ENCODE results near the gene OR2L3.
"Not testable (repeated sequence)": the region's sequence is repeated elsewhere in the genome, so short reads cannot be mapped to it uniquely, and the experiment has no call there.

Gene OR2L3

GRCh38 chr1:248065604-248066003 lies 19.0 kb downstream of the OR2L3 start:
- TF ChIP-seq JUND (IDR thresholded peaks at IDR 0.05; ENCODE audit: low read depth): no peak
- in situ Hi-C loops (cut with HindIII; ENCODE audit: low pct_unique_long_range_greater_than_20kb, low sequenced_read_pairs): no loop called here
- DNase-seq (ENCODE audit: low read depth in 1 of 2, low spot score in 1 of 2): no peak

GRCh38 chr1:248083864-248084263 lies 37.2 kb downstream of the OR2L3 start:
- in situ Hi-C loops (cut with HindIII; ENCODE audit: low pct_unique_long_range_greater_than_20kb, low sequenced_read_pairs); DNase-seq (ENCODE audit: low read depth in 1 of 2, low spot score in 1 of 2): not testable (repeated sequence)

GRCh38 chr1:248094884-248095283 lies 48.2 kb downstream of the OR2L3 start, which contains the start of gene OR2L13:
Gene OR2L13, plus strand, starts transcription at chr1:248095184. Its CDS starts 4,192 bp downstream, at chr1:248099376.
- no peak for DNase-seq (ENCODE audit: low read depth in 1 of 2, low spot score in 1 of 2)
- in situ Hi-C loops (cut with HindIII; ENCODE audit: low pct_unique_long_range_greater_than_20kb, low sequenced_read_pairs): no loop called here
- TF ChIP-seq JUND (IDR thresholded peaks at IDR 0.05; ENCODE audit: low read depth): no peak

- in situ Hi-C loops (cut with HindIII; ENCODE audit: low pct_unique_long_range_greater_than_20kb, low sequenced_read_pairs): no loop called here
- no peak for TF ChIP-seq JUND (IDR thresholded peaks at IDR 0.05; ENCODE audit: low read depth)
- no peak for DNase-seq (ENCODE audit: low read depth in 1 of 2, low spot score in 1 of 2)
Measured at GRCh38 chr1:248098529-248098928, 51.9 kb downstream of the OR2L3 start.

- TF ChIP-seq JUND (IDR thresholded peaks at IDR 0.05; ENCODE audit: low read depth): no peak
- DNase-seq (ENCODE audit: low read depth in 1 of 2, low spot score in 1 of 2): no peak
- in situ Hi-C loops (cut with HindIII; ENCODE audit: low pct_unique_long_range_greater_than_20kb, low sequenced_read_pairs): no loop called here
Measured at GRCh38 chr1:248102847-248103246, 56.2 kb downstream of the OR2L3 start.

- in situ Hi-C loops (cut with HindIII; ENCODE audit: low pct_unique_long_range_greater_than_20kb, low sequenced_read_pairs): no loop called here
- TF ChIP-seq JUND (IDR thresholded peaks at IDR 0.05; ENCODE audit: low read depth): no peak
- DNase-seq (ENCODE audit: low read depth in 1 of 2, low spot score in 1 of 2): no peak
Measured at GRCh38 chr1:248111157-248111556, 64.5 kb downstream of the OR2L3 start.

All from T47D (cell line).